ENCODE measurements around the gene PARD3B. TPM values are rescaled to one million over a fixed set of nuclear protein-coding genes. Genes with fewer than 3 reads are reported as not detected.

Gene PARD3B
- total and polyA plus RNA-seq, 2 of the 13 experiments (the other 11 are each of a cell fraction or from before 2014, with no cell fraction given), result 0.71 to 2.3 TPM

DNA sequence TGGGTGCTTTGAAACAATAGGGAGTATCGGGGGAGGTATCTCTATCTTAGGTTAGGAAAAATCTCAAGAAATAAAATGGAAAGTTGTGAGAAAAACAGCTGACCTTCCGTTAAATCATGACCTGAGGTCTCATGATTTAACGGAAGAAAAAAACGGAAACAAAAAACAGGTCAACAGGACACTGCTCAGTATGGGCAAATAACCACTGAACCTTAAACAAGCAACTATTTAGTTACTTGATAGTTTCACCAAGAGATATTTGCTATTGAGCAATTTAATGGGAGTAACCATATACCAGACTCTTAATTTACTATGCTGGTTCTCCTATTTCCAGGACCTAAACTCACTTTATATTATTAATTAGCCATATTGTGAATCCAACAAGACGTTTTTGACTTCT is 150.8 kb downstream of the PARD3B start (continued):
- TF ChIP-seq, protein P1, sequence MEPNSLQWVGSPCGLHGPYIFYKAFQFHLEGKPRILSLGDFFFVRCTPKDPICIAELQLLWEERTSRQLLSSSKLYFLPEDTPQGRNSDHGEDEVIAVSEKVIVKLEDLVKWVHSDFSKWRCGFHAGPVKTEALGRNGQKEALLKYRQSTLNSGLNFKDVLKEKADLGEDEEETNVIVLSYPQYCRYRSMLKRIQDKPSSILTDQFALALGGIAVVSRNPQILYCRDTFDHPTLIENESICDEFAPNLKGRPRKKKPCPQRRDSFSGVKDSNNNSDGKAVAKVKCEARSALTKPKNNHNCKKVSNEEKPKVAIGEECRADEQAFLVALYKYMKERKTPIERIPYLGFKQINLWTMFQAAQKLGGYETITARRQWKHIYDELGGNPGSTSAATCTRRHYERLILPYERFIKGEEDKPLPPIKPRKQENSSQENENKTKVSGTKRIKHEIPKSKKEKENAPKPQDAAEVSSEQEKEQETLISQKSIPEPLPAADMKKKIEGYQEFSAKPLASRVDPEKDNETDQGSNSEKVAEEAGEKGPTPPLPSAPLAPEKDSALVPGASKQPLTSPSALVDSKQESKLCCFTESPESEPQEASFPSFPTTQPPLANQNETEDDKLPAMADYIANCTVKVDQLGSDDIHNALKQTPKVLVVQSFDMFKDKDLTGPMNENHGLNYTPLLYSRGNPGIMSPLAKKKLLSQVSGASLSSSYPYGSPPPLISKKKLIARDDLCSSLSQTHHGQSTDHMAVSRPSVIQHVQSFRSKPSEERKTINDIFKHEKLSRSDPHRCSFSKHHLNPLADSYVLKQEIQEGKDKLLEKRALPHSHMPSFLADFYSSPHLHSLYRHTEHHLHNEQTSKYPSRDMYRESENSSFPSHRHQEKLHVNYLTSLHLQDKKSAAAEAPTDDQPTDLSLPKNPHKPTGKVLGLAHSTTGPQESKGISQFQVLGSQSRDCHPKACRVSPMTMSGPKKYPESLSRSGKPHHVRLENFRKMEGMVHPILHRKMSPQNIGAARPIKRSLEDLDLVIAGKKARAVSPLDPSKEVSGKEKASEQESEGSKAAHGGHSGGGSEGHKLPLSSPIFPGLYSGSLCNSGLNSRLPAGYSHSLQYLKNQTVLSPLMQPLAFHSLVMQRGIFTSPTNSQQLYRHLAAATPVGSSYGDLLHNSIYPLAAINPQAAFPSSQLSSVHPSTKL (CRISPR knock-in tag; IDR thresholded peaks at IDR 0.05), result no peak
- no peak for TF ChIP-seq AKAP8 (CRISPR knock-in tag; IDR thresholded peaks at IDR 0.05)
- no peak for TF ChIP-seq LCORL (IDR thresholded peaks at IDR 0.05)
- TF ChIP-seq LCORL (CRISPR knock-in tag; IDR thresholded peaks at IDR 0.05), result no peak
- TF ChIP-seq, protein P2, sequence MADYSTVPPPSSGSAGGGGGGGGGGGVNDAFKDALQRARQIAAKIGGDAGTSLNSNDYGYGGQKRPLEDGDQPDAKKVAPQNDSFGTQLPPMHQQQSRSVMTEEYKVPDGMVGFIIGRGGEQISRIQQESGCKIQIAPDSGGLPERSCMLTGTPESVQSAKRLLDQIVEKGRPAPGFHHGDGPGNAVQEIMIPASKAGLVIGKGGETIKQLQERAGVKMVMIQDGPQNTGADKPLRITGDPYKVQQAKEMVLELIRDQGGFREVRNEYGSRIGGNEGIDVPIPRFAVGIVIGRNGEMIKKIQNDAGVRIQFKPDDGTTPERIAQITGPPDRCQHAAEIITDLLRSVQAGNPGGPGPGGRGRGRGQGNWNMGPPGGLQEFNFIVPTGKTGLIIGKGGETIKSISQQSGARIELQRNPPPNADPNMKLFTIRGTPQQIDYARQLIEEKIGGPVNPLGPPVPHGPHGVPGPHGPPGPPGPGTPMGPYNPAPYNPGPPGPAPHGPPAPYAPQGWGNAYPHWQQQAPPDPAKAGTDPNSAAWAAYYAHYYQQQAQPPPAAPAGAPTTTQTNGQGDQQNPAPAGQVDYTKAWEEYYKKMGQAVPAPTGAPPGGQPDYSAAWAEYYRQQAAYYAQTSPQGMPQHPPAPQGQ (CRISPR knock-in tag; IDR thresholded peaks at IDR 0.05; ENCODE audit: borderline replicate concordance), result no peak
- no peak for TF ChIP-seq NFIB (CRISPR knock-in tag; IDR thresholded peaks at IDR 0.05; ENCODE audit: borderline replicate concordance)
- no peak for TF ChIP-seq EED (CRISPR knock-in tag; IDR thresholded peaks at IDR 0.05)
- no peak for TF ChIP-seq ELF4 (CRISPR knock-in tag; IDR thresholded peaks at IDR 0.05; ENCODE audit: borderline replicate concordance)

All from HepG2 (cell line).